ENCODE data around the gene KCNT2.

The KCNT2 gene

DNA sequence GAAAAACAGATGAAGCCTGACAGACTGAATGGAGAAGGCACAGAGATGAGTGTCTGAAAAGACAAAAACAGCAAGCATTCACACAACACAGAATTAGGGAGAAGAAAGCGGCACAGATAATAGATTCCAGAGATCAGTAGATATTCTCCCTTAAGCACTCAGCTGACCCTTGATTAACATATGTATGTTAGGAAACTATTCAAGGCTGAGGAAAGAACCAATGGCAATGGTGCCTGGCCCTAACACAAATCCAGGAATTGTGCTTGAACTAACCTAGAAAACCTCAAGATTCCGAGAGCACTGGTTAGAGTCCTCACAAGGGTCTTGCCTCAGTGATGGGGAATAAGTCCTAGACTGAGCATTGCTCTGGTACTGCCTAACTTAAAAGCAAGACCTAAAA is 30.9 kb downstream of the KCNT2 start:
- in situ Hi-C loops (cut with MboI; ENCODE audit: low pct_unique_long_range_greater_than_20kb, low sequenced_read_pairs, unreplicated experiment): no loop called here
- DNase-seq (ENCODE audit: low spot score): no peak
- TF ChIP-seq, protein P1, sequence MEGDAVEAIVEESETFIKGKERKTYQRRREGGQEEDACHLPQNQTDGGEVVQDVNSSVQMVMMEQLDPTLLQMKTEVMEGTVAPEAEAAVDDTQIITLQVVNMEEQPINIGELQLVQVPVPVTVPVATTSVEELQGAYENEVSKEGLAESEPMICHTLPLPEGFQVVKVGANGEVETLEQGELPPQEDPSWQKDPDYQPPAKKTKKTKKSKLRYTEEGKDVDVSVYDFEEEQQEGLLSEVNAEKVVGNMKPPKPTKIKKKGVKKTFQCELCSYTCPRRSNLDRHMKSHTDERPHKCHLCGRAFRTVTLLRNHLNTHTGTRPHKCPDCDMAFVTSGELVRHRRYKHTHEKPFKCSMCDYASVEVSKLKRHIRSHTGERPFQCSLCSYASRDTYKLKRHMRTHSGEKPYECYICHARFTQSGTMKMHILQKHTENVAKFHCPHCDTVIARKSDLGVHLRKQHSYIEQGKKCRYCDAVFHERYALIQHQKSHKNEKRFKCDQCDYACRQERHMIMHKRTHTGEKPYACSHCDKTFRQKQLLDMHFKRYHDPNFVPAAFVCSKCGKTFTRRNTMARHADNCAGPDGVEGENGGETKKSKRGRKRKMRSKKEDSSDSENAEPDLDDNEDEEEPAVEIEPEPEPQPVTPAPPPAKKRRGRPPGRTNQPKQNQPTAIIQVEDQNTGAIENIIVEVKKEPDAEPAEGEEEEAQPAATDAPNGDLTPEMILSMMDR (IDR thresholded peaks at IDR 0.05; ENCODE audit: extremely low read depth, insufficient read depth, missing control alignments): no peak

DNA sequence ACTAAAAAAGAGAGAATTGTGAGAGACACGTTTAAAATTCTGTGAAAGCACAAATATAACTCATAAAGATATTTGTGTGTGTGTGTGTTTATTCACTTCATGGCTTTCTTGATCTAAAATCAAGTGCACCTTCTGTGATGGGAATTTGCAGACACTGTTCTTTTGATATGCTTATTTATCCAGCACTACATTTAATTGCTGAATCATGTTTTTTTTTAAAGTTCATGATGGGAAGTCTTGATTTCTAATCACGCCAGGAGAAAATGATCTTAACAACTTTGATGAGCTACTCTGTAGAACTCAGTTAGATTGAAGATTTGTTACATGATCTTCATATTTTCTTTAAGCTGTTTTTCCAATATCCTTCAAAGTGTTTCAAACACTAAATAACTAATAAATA is 35.0 kb downstream of the KCNT2 start:
- no peak for DNase-seq (ENCODE audit: low spot score)
- in situ Hi-C loops (cut with MboI; ENCODE audit: low pct_unique_long_range_greater_than_20kb, low sequenced_read_pairs, unreplicated experiment): no loop called here
- TF ChIP-seq, protein P1 (IDR thresholded peaks at IDR 0.05; ENCODE audit: extremely low read depth, insufficient read depth, missing control alignments): no peak

DNA sequence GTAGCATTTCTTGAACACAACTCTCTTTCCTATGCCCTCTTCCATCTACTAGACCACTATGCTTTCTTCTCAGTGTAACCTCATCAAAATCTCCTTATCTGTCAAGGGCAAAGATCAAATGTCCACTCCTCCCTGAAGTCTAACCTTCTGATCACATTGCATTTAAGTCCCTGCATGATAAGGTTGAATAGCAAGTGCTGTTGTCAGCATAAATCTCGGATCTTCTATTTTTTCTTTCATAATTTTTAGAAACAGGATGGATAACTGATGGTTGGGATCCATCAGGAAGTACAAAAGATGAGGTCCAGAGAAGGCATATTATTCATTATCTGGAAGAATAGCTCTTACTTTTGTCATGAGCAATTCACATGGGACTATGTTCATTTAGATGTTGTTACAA is 41.0 kb downstream of the KCNT2 start:
- in situ Hi-C loops (cut with MboI; ENCODE audit: low pct_unique_long_range_greater_than_20kb, low sequenced_read_pairs, unreplicated experiment): no loop called here
- no peak for DNase-seq (ENCODE audit: low spot score)
- TF ChIP-seq, protein P1 (IDR thresholded peaks at IDR 0.05; ENCODE audit: extremely low read depth, insufficient read depth, missing control alignments): no peak

DNA sequence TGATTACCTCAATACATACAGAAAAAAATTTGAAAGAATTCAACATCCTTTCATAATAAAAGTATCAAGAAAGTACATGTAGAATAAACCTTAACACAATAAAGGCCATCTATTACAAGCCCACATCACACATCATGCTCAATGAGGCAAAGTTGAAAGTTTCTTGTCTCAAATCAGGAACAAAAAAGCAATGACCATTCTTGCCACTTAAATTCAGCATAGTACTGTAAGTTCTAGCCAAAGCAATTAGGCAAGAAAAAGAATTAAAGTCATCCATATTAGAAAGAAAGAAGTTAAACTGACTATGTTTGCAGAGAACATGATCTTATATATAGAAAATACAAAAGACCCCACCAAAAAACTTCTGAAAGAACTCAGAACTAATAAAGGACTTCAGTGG is 44.5 kb downstream of the KCNT2 start:
- TF ChIP-seq, protein P1 (IDR thresholded peaks at IDR 0.05; ENCODE audit: extremely low read depth, insufficient read depth, missing control alignments): no peak
- no peak for DNase-seq (ENCODE audit: low spot score)
- in situ Hi-C loops (cut with MboI; ENCODE audit: low pct_unique_long_range_greater_than_20kb, low sequenced_read_pairs, unreplicated experiment): no loop called here

DNA sequence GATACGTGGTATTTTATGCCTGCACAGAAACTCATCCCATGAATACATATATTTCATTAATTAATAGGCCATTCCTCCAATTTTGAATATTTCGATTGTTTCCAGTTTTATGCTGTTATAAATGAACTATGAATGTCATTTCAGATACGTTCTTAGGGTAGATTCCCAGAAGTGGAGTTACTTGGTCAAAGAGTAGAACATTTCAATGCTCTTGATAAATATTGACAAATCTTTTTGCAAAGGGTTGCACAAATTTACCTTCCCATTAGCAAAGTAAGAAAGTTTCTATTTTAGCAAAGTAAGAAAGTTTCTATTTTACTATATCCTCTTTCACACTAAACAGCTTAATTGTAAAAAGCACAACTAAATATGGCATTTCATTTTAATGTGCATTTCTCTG is 48.9 kb downstream of the KCNT2 start:
- in situ Hi-C loops (cut with MboI; ENCODE audit: low pct_unique_long_range_greater_than_20kb, low sequenced_read_pairs, unreplicated experiment): no loop called here
- no peak for DNase-seq (ENCODE audit: low spot score)
- TF ChIP-seq, protein P1 (IDR thresholded peaks at IDR 0.05; ENCODE audit: extremely low read depth, insufficient read depth, missing control alignments): no peak

DNA sequence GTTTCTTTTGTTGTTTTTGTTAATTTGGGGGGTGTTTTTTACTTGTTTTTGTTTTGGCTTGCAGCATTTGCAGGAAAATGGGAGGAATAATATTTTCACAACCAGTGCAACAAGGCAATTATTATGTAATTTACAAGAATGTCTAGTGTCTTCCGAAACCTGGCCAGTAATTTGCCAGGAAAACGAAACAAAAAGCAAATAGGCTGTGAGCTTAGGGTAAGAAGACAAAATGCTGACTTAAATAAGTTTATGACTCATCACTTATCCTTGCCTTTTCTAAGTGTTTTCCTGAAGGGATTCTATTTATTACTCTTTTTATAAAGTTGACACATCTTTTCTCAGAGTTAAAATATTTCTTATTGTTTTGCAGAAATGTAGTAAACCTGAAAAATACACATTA is 49.8 kb downstream of the KCNT2 start:
- in situ Hi-C loops (cut with MboI; ENCODE audit: low pct_unique_long_range_greater_than_20kb, low sequenced_read_pairs, unreplicated experiment): no loop called here
- TF ChIP-seq, protein P1 (IDR thresholded peaks at IDR 0.05; ENCODE audit: extremely low read depth, insufficient read depth, missing control alignments): no peak
- no peak for DNase-seq (ENCODE audit: low spot score)

DNA sequence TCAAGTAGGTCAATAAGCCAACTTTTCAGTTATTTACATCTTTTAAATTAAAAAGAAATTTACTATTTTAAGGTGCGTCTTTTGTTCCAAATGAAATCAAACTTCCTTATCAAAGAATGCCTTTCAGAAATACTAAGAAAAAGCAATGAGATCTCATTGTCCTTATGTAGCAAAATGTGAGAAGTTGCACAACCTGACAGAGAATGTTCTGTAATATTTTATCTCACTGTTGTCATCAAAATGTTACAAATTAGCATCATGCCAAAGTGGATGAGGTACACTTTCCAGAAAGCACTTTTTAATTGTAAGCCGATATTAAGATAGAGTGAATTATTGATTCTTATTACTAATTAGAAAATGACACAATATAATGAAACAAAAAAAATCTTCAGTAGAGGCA is 50.4 kb downstream of the KCNT2 start:
- no peak for DNase-seq (ENCODE audit: low spot score)
- TF ChIP-seq, protein P1 (IDR thresholded peaks at IDR 0.05; ENCODE audit: extremely low read depth, insufficient read depth, missing control alignments): no peak
- in situ Hi-C loops (cut with MboI; ENCODE audit: low pct_unique_long_range_greater_than_20kb, low sequenced_read_pairs, unreplicated experiment): no loop called here
